MCF 10A (cell line): ENCODE measurements around the gene ALKBH3. TPM values are rescaled to one million over a fixed set of nuclear protein-coding genes. Genes with fewer than 3 reads are reported as not detected.

Experiments
- BruUV-seq: library from RNA; stranded (reverse); fragments of 400-500 nt; replicated peaks from 2 replicates; lab custom pipeline; 2021; lab: Mats Ljungman, UMichigan
- CTCF ChIA-PET: fragments of 300-600 bp; sonication (Branson Sonifier 250); formaldehyde crosslinking; extraction: SDS; loops from one replicate; lab custom pipeline; 2021; ENCODE audit warnings: antibody characterized with exemption, inconsistent platforms; lab: Yijun Ruan, JAX
- POLR2A ChIA-PET: fragments of 300-600, 350-650 bp; sonication (Branson Sonifier 250); formaldehyde crosslinking; extraction: SDS; loops from one replicate; lab custom pipeline; 2020; ENCODE audit warnings: antibody characterized with exemption, inconsistent platforms; lab: Yijun Ruan, JAX
- DNase-seq: peaks from one replicate; pipeline ENCODE4 v3.0.0-alpha.2; 2018; ENCODE audit not compliant: unreplicated experiment
- H3K27ac Mint-ChIP-seq: one replicate; pipeline ENCODE4 v1.8.0; 2022; ENCODE audit warnings: mild to moderate bottlenecking, low read depth, mixed read lengths; ENCODE audit not compliant: unreplicated experiment
- H3K27me3 Mint-ChIP-seq: one replicate; pipeline ENCODE4 v1.8.0; 2022; ENCODE audit warnings: mixed read lengths; ENCODE audit not compliant: insufficient read depth, unreplicated experiment
- H3K36me3 Mint-ChIP-seq: one replicate; pipeline ENCODE4 v1.8.0; 2022; ENCODE audit warnings: mild to moderate bottlenecking, moderate library complexity, mixed read lengths; ENCODE audit not compliant: insufficient read depth, unreplicated experiment
- H3K4me1 Mint-ChIP-seq: one replicate; pipeline ENCODE4 v1.8.0; 2022; ENCODE audit warnings: mixed read lengths; ENCODE audit not compliant: insufficient read depth, unreplicated experiment
- H3K4me3 Mint-ChIP-seq: one replicate; pipeline ENCODE4 v1.8.0; 2022; ENCODE audit warnings: mild to moderate bottlenecking, moderate library complexity, mixed read lengths; ENCODE audit not compliant: unreplicated experiment
- H3K9me3 Mint-ChIP-seq: one replicate; pipeline ENCODE4 v1.8.0; 2022; ENCODE audit warnings: mixed read lengths; ENCODE audit not compliant: unreplicated experiment
- intact Hi-C: fragments of 100-400 bp; cut with micrococcal nuclease; formaldehyde crosslinking; loops from 2 replicates; pipeline ENCODE4 v1.14.1; 2022
- total RNA-seq: library from RNA; stranded (reverse); gene quantifications from 2 replicates; pipeline ENCODE4 v1.2.3, GENCODE V29; 2022
- TF ChIP-seq, protein P1 (sequence below): fragments of 200-600 bp; IDR thresholded peaks from one replicate; pipeline ENCODE4 v1.8.0; 2022; ENCODE audit warnings: antibody characterized with exemption, mild to moderate bottlenecking; ENCODE audit not compliant: unreplicated experiment

ALKBH3 gene
- total RNA-seq, 1 experiment from 2014 or later: 76.2 TPM

GRCh38 chr11:43941257-43941994, 60.8 kb downstream of the ALKBH3 start:
- H3K4me3 Mint-ChIP-seq: peak overlapping the region; percentile 54
- CTCF ChIA-PET: interaction anchor here (0.7 to 2.1 kb wide), 6 partner anchors 18 to 108 kb away, joined by 3 to 10 read pairs (median 4); no protein-coding TSS in a partner anchor
- H3K9me3 Mint-ChIP-seq: no peaks in the 10 kb centered on the region
- DNase-seq: no peak
- H3K36me3 Mint-ChIP-seq: no peaks in the 10 kb centered on the region
- no peak overlapping the region for H3K27ac Mint-ChIP-seq
- intact Hi-C loops: loop anchor here (5.0 to 10.0 kb wide), 2 partner anchors 93 to 114 kb away; no protein-coding TSS in a partner anchor
- TF ChIP-seq, protein P1, sequence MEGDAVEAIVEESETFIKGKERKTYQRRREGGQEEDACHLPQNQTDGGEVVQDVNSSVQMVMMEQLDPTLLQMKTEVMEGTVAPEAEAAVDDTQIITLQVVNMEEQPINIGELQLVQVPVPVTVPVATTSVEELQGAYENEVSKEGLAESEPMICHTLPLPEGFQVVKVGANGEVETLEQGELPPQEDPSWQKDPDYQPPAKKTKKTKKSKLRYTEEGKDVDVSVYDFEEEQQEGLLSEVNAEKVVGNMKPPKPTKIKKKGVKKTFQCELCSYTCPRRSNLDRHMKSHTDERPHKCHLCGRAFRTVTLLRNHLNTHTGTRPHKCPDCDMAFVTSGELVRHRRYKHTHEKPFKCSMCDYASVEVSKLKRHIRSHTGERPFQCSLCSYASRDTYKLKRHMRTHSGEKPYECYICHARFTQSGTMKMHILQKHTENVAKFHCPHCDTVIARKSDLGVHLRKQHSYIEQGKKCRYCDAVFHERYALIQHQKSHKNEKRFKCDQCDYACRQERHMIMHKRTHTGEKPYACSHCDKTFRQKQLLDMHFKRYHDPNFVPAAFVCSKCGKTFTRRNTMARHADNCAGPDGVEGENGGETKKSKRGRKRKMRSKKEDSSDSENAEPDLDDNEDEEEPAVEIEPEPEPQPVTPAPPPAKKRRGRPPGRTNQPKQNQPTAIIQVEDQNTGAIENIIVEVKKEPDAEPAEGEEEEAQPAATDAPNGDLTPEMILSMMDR: no peak
- H3K27me3 Mint-ChIP-seq: peaks cover 42% of the 10 kb centered on the region
- no TSS peak for BruUV-seq
- peaks cover 28% of the 10 kb centered on the region for H3K4me1 Mint-ChIP-seq
- POLR2A ChIA-PET: interaction anchor here (0.7 to 1.9 kb wide), 3 partner anchors 9 to 60 kb away, joined by 3 to 8 read pairs (median 3); partner anchors contain the start of gene ALKBH3

DNA sequence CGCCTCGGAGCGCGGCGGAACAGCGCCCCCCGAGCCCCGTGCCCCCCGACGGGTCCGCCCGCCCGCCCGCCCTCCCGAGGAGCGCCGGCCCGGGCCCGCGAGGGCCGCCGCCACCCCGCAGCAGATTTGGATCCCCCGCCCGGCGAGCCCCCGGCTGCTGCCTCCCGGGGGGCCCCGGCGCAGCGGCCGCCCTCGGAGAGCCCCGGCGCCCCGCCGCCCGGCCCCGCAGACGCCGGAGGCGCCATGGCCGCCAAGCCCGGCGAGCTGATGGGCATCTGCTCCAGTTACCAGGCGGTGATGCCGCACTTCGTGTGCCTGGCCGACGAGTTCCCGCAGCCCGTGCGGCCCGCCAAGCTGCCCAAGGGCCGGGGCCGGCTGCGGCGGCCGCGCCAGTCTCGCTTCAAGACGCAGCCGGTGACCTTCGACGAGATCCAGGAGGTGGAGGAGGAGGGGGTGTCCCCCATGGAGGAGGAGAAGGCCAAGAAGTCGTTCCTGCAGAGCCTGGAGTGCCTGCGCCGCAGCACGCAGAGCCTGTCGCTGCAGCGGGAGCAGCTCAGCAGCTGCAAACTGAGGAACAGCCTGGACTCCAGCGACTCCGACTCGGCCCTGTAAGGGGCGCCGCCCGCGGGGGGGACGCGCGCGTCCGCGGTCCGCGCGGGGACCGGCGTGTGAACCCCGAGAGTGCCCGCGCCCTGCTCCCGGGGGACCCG, 62.2 kb downstream of the ALKBH3 start:
- Mint-ChIP-seq H3K27me3 (peaks cover 55% of the 10 kb centered on the region), H3K4me3 (peak overlapping the region; percentile 80), H3K27ac (no peak overlapping the region), H3K36me3 (no peaks in the 10 kb centered on the region), H3K9me3 (no peaks in the 10 kb centered on the region), H3K4me1 (peaks cover 15% of the 10 kb centered on the region)
- intact Hi-C loops: loop anchor here (5.0 to 10.0 kb wide), 2 partner anchors 92 to 116 kb away; no protein-coding TSS in a partner anchor
- DNase-seq: no peak
- POLR2A ChIA-PET: interaction anchor here (0.7 to 1.7 kb wide), 2 partner anchors 23 to 56 kb away, joined by 3 to 4 read pairs; no protein-coding TSS in a partner anchor
- no TSS peak for BruUV-seq
- TF ChIP-seq, protein P1: no peak
- CTCF ChIA-PET: interaction anchor here (0.6 to 2.1 kb wide), 2 partner anchors 53 to 1439 kb away, joined by 3 to 10 read pairs; no protein-coding TSS in a partner anchor

- Mint-ChIP-seq H3K27me3 (peaks cover 58% of the 10 kb centered on the region), H3K36me3 (no peaks in the 10 kb centered on the region), H3K4me1 (peaks cover 12% of the 10 kb centered on the region), H3K4me3 (peak overlapping the region; percentile 80), H3K9me3 (no peaks in the 10 kb centered on the region), H3K27ac (no peak overlapping the region)
- CTCF ChIA-PET: interaction anchor here (0.6 to 1.0 kb wide), 6 partner anchors 12 to 1439 kb away, joined by 3 to 8 read pairs (median 4); partner anchors contain the start of gene ACCS
- no TSS peak for BruUV-seq
- TF ChIP-seq, protein P1: no peak
- POLR2A ChIA-PET: interaction anchor here (0.7 to 1.7 kb wide), 2 partner anchors 23 to 56 kb away, joined by 3 to 4 read pairs; no protein-coding TSS in a partner anchor
- no peak for DNase-seq
- intact Hi-C loops: loop anchor here (5.0 to 10.0 kb wide), 2 partner anchors 91 to 116 kb away; no protein-coding TSS in a partner anchor
Observed at GRCh38 chr11:43943372-43943930, 62.8 kb downstream of the ALKBH3 start.
